K562 (cell line): Measurements from ENCODE around the gene SPTBN4. TPM values are rescaled to one million over a fixed set of nuclear protein-coding genes. Genes with fewer than 3 reads are reported as not detected.
A peak's percentile ranks its signal among the peaks of the same experiment; 100 is the strongest.

ENCODE experiments used
- ARID1B ChIP-seq: fragments of 450-650 bp; IDR thresholded peaks from 2 replicates; pipeline ENCODE4 v1.6.1; 2016; ENCODE audit warnings: antibody characterized with exemption, mild to moderate bottlenecking, inconsistent platforms
- CCAR2 ChIP-seq: fragments of 200-400 bp; formaldehyde crosslinking; IDR thresholded peaks from 2 replicates; pipeline ENCODE4 v1.6.1; 2017; ENCODE audit warnings: mild to moderate bottlenecking, low read depth, low read length
- NCOR1 ChIP-seq: fragments of 450-650 bp; IDR thresholded peaks from 2 replicates; pipeline ENCODE4 v1.6.1; 2016; ENCODE audit warnings: mild to moderate bottlenecking, moderate library complexity
- POLR2AphosphoS5 ChIP-seq: IDR thresholded peaks from 2 replicates; pipeline ENCODE4 v1.6.1; 2011; ENCODE audit warnings: mild to moderate bottlenecking, low read depth, low read length, moderate library complexity; ENCODE audit not compliant: control insufficient read depth, insufficient read depth
- POLR2B ChIP-seq: fragments of 450-650 bp; IDR thresholded peaks from 2 replicates; pipeline ENCODE4 v1.6.1; 2018; ENCODE audit warnings: low read depth; ENCODE audit not compliant: partially characterized antibody
- TAF1 ChIP-seq: IDR thresholded peaks from 2 replicates; pipeline ENCODE4 v1.6.1; 2011; ENCODE audit warnings: mild to moderate bottlenecking, low read length, moderate library complexity; ENCODE audit not compliant: insufficient read depth, control insufficient read depth, severe bottlenecking; ENCODE audit errors: extremely low read depth
- TEAD2 ChIP-seq: fragments of 450-650 bp; IDR thresholded peaks from 2 replicates; pipeline ENCODE4 v1.6.1; 2016; ENCODE audit warnings: missing genetic modification characterization, control low read depth, missing compliant biosample characterization
- TEAD4 ChIP-seq, 2 experiments: sonication (generic) in 1 of 2; formaldehyde crosslinking in 1 of 2; IDR thresholded peaks; 2 replicates each; pipeline versions ENCODE4 v1.6.1 to v1.8.0; 2012 to 2022; ENCODE audit warnings: borderline replicate concordance in 1 of 2, inconsistent platforms in 1 of 2, low read length in 1 of 2, mild to moderate bottlenecking in 1 of 2, missing genetic modification reagents in 1 of 2
- ZNF23 ChIP-seq: fragments of 250-450 bp; sonication (Bioruptor Pico); IDR thresholded peaks from 2 replicates; pipeline ENCODE4 v1.4.0; 2020; ENCODE audit warnings: mild to moderate bottlenecking
- ZNF551 ChIP-seq: fragments of 250-450 bp; sonication (Bioruptor Pico); IDR thresholded peaks from 2 replicates; pipeline ENCODE4 v1.5.0; 2021; ENCODE audit warnings: mild to moderate bottlenecking, moderate library complexity
- ZNF644 ChIP-seq: fragments of 200-800 bp; sonication (Bioruptor generic); IDR thresholded peaks from 2 replicates; pipeline ENCODE4 v1.6.1; 2016; ENCODE audit warnings: low read depth, missing genetic modification characterization, missing compliant biosample characterization
- polyA plus RNA-seq, 8 experiments: library from polyadenylated mRNA; depleted of rRNA in 4 of 8; stranded (reverse) in 5 of 8; unstranded in 3 of 8; fragments of >200 nt; fragmentation: Nextera tagmentation in 2 of 8; fragmentation: Illumina TruSeq in 1 of 8; extraction: Ambion mirVana in 2 of 8; extraction: Trizol in 1 of 8; gene quantifications; 2 replicates each; pipeline versions ENCODE4 v1.2.1 to v1.2.3, GENCODE V29; 2011 to 2014; ENCODE audit warnings: inconsistent platforms in 1 of 8, missing spikeins in 1 of 8
- total RNA-seq, 7 experiments: library from RNA; depleted of rRNA in 6 of 7; stranded (reverse); fragments of >200 nt in 6 of 7; fragmentation: Illumina TruSeq in 2 of 7; extraction: Trizol in 2 of 7; gene quantifications; 2 replicates each; pipeline versions ENCODE4 v1.2.1 to v1.2.3, GENCODE V29; 2011 to 2021; ENCODE audit warnings: low replicate concordance in 1 of 7
- TF ChIP-seq, protein P1 (sequence below): fragments of 450-650 bp; formaldehyde crosslinking; IDR thresholded peaks from 2 replicates; pipeline ENCODE4 v1.4.0; 2022; ENCODE audit warnings: missing genetic modification characterization
- TF ChIP-seq, protein P2 (sequence below): sonication (generic); formaldehyde crosslinking; IDR thresholded peaks from 2 replicates; pipeline ENCODE4 v1.8.0; 2022; ENCODE audit warnings: mild to moderate bottlenecking, missing genetic modification reagents
- TF ChIP-seq, protein P3 (sequence below): fragments of 250-450 bp; sonication (Bioruptor Pico); IDR thresholded peaks from 2 replicates; pipeline ENCODE4 v1.4.0; 2020
- TF ChIP-seq, protein P4 (sequence below): fragments of 450-650 bp; IDR thresholded peaks from 2 replicates; pipeline ENCODE4 v1.6.1; 2016
- TF ChIP-seq, protein P5 (sequence below): fragments of 250-450 bp; sonication (Bioruptor Pico); IDR thresholded peaks from 2 replicates; pipeline ENCODE4 v1.8.0; 2021; ENCODE audit warnings: borderline replicate concordance, mild to moderate bottlenecking, moderate library complexity; ENCODE audit not compliant: poor library complexity, severe bottlenecking

SPTBN4 gene
- total and polyA plus RNA-seq, 9 of the 15 experiments (the other 6 are each of a cell fraction or from before 2014, with no cell fraction given): 0.01 to 1.5 (median 0.86) TPM

DNA sequence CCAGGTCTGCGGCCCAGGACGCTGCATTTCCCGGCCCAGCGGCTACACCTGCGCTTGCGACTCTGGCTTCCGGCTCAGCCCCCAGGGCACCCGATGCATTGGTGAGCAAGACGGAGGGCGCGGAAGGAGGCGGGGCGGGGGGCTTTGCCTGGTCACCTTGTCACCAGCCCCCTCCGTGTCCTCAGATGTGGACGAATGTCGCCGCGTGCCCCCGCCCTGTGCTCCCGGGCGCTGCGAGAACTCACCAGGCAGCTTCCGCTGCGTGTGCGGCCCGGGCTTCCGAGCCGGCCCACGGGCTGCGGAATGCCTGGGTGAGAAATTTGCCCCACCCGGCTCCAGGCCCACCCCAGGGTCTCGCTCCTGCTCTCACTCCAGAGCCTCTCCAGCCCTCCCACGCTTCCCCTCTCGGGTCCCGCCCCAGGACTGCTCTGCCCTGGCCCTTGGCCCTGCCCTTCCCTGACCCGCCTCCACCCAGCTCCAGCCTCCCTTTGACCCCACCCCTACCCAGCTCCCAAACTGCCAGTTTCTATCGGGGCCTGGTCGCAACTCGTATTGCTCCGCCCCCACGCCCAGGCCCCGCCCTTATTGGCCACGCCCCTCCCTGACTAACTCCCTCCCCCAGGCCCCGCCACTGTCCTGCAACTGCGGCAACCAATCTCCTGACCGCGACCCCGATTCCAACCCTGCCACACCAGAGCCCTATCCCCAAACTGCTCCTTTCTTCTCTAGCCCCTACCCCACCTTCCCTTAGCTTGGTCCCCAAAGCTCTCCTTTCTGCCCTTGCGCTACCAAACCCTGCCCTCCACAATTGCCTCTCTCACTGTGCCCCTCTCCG is 143.0 kb downstream of the SPTBN4 start (continued):
- TF ChIP-seq, protein P1, sequence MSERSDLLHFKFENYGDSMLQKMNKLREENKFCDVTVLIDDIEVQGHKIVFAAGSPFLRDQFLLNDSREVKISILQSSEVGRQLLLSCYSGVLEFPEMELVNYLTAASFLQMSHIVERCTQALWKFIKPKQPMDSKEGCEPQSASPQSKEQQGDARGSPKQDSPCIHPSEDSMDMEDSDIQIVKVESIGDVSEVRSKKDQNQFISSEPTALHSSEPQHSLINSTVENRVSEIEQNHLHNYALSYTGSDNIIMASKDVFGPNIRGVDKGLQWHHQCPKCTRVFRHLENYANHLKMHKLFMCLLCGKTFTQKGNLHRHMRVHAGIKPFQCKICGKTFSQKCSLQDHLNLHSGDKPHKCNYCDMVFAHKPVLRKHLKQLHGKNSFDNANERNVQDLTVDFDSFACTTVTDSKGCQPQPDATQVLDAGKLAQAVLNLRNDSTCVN (CRISPR knock-in tag): no peak
- TF ChIP-seq, protein P2, sequence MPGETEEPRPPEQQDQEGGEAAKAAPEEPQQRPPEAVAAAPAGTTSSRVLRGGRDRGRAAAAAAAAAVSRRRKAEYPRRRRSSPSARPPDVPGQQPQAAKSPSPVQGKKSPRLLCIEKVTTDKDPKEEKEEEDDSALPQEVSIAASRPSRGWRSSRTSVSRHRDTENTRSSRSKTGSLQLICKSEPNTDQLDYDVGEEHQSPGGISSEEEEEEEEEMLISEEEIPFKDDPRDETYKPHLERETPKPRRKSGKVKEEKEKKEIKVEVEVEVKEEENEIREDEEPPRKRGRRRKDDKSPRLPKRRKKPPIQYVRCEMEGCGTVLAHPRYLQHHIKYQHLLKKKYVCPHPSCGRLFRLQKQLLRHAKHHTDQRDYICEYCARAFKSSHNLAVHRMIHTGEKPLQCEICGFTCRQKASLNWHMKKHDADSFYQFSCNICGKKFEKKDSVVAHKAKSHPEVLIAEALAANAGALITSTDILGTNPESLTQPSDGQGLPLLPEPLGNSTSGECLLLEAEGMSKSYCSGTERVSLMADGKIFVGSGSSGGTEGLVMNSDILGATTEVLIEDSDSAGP (CRISPR knock-in tag): no peak
- TF ChIP-seq, protein P3, sequence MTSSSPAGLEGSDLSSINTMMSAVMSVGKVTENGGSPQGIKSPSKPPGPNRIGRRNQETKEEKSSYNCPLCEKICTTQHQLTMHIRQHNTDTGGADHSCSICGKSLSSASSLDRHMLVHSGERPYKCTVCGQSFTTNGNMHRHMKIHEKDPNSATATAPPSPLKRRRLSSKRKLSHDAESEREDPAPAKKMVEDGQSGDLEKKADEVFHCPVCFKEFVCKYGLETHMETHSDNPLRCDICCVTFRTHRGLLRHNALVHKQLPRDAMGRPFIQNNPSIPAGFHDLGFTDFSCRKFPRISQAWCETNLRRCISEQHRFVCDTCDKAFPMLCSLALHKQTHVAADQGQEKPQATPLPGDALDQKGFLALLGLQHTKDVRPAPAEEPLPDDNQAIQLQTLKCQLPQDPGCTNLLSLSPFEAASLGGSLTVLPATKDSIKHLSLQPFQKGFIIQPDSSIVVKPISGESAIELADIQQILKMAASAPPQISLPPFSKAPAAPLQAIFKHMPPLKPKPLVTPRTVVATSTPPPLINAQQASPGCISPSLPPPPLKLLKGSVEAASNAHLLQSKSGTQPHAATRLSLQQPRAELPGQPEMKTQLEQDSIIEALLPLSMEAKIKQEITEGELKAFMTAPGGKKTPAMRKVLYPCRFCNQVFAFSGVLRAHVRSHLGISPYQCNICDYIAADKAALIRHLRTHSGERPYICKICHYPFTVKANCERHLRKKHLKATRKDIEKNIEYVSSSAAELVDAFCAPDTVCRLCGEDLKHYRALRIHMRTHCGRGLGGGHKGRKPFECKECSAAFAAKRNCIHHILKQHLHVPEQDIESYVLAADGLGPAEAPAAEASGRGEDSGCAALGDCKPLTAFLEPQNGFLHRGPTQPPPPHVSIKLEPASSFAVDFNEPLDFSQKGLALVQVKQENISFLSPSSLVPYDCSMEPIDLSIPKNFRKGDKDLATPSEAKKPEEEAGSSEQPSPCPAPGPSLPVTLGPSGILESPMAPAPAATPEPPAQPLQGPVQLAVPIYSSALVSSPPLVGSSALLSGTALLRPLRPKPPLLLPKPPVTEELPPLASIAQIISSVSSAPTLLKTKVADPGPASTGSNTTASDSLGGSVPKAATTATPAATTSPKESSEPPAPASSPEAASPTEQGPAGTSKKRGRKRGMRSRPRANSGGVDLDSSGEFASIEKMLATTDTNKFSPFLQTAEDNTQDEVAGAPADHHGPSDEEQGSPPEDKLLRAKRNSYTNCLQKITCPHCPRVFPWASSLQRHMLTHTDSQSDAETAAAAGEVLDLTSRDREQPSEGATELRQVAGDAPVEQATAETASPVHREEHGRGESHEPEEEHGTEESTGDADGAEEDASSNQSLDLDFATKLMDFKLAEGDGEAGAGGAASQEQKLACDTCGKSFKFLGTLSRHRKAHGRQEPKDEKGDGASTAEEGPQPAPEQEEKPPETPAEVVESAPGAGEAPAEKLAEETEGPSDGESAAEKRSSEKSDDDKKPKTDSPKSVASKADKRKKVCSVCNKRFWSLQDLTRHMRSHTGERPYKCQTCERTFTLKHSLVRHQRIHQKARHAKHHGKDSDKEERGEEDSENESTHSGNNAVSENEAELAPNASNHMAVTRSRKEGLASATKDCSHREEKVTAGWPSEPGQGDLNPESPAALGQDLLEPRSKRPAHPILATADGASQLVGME (CRISPR knock-in tag): no peak
- peak; percentile 51; the same call in 1 of the 2 replicates for TF ChIP-seq ARID1B
- TF ChIP-seq TAF1: peak; percentile 7
- no peak for TF ChIP-seq POLR2AphosphoS5
- no peak for TF ChIP-seq NCOR1
- peak; percentile 36 for TF ChIP-seq POLR2B
- TF ChIP-seq ZNF644: no peak
- TF ChIP-seq, protein P4, sequence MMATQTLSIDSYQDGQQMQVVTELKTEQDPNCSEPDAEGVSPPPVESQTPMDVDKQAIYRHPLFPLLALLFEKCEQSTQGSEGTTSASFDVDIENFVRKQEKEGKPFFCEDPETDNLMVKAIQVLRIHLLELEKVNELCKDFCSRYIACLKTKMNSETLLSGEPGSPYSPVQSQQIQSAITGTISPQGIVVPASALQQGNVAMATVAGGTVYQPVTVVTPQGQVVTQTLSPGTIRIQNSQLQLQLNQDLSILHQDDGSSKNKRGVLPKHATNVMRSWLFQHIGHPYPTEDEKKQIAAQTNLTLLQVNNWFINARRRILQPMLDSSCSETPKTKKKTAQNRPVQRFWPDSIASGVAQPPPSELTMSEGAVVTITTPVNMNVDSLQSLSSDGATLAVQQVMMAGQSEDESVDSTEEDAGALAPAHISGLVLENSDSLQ: peak; percentile 43; the same call in 1 of the 2 replicates
- TF ChIP-seq ZNF551 (CRISPR knock-in tag): no peak
- TF ChIP-seq, protein P5, sequence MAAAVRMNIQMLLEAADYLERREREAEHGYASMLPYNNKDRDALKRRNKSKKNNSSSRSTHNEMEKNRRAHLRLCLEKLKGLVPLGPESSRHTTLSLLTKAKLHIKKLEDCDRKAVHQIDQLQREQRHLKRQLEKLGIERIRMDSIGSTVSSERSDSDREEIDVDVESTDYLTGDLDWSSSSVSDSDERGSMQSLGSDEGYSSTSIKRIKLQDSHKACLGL (CRISPR knock-in tag): no peak
- no peak for TF ChIP-seq CCAR2
- no peak for TF ChIP-seq TEAD2
- TF ChIP-seq TEAD4 (IDR thresholded peaks at IDR 0.05; ENCODE audit: low read length): no peak
- TF ChIP-seq TEAD4 (CRISPR knock-in tag; IDR thresholded peaks at IDR 0.05; ENCODE audit: borderline replicate concordance): no peak
- TF ChIP-seq ZNF23 (CRISPR knock-in tag): no peak
